ENCODE results near the gene GMPR2. TPM values are rescaled to one million over a fixed set of nuclear protein-coding genes. Genes with fewer than 3 reads are reported as not detected.

GMPR2 gene
- total and polyA plus RNA-seq, 2 of the 13 experiments (the other 11 are each of a cell fraction or from before 2014, with no cell fraction given), result 210 to 273 TPM

DNA sequence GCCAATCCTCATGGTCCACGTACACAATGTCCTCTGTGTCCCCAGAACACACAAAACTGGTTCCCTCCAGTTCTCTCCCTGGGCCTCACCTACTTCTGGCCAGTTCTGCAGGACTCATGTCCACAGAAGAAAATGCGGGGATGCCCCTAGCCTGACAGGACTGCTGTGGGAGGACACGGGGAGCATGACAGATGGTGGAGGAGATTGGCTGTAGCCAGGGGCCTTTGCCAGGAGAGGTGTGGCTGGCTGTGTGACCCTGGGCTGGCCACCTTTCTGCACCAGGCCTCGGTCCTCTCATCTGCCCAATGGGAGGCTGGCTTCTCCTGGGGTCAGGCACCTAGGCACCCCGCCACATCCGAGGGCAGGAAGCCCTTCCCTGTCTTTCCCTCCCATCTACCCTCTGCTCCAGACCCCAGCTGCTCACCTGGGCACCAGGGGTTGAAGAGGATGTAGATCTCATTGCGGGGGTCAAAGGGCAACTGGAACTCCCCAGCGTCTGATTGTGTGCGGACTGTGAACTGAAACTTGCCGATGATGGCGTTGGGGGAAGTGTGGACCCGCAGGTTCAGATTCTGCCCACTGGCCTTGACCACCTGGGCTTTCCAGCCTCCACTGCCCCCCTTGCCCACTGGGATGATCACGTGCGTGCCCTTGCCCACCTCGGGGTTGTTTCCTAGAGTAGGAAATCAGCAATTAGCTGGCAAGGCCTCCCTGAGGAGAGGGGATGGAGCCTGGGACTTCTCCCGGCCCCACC, 27.5 kb downstream of the GMPR2 start (continued):
- TF ChIP-seq, protein P1, sequence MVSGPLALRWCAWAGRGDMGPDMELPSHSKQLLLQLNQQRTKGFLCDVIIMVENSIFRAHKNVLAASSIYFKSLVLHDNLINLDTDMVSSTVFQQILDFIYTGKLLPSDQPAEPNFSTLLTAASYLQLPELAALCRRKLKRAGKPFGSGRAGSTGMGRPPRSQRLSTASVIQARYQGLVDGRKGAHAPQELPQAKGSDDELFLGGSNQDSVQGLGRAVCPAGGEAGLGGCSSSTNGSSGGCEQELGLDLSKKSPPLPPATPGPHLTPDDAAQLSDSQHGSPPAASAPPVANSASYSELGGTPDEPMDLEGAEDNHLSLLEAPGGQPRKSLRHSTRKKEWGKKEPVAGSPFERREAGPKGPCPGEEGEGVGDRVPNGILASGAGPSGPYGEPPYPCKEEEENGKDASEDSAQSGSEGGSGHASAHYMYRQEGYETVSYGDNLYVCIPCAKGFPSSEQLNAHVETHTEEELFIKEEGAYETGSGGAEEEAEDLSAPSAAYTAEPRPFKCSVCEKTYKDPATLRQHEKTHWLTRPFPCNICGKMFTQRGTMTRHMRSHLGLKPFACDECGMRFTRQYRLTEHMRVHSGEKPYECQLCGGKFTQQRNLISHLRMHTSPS (CRISPR knock-in tag; IDR thresholded peaks at IDR 0.05; ENCODE audit: low read depth), result peak; percentile 93; the same call in 1 of the 2 replicates
- TF ChIP-seq AKAP8 (CRISPR knock-in tag; IDR thresholded peaks at IDR 0.05), result peak; percentile 42; the same call in 1 of the 2 replicates
- TF ChIP-seq ZBTB38 (CRISPR knock-in tag; IDR thresholded peaks at IDR 0.05), result peak; percentile 80
- TF ChIP-seq ZSCAN30 (CRISPR knock-in tag; IDR thresholded peaks at IDR 0.05), result no peak
- TF ChIP-seq, protein P2, sequence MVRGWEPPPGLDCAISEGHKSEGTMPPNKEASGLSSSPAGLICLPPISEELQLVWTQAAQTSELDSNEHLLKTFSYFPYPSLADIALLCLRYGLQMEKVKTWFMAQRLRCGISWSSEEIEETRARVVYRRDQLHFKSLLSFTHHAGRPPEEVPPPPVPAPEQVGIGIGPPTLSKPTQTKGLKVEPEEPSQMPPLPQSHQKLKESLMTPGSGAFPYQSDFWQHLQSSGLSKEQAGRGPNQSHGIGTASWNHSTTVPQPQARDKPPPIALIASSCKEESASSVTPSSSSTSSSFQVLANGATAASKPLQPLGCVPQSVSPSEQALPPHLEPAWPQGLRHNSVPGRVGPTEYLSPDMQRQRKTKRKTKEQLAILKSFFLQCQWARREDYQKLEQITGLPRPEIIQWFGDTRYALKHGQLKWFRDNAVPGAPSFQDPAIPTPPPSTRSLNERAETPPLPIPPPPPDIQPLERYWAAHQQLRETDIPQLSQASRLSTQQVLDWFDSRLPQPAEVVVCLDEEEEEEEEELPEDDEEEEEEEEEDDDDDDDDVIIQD (CRISPR knock-in tag; IDR thresholded peaks at IDR 0.05; ENCODE audit: low read depth), result 0 out of 2 replicates have a peak, but pooled peaks have one; percentile 17
- peak; percentile 38; the same call in 1 of the 2 replicates for TF ChIP-seq JUN (CRISPR knock-in tag; IDR thresholded peaks at IDR 0.05)
- TF ChIP-seq, protein P3, sequence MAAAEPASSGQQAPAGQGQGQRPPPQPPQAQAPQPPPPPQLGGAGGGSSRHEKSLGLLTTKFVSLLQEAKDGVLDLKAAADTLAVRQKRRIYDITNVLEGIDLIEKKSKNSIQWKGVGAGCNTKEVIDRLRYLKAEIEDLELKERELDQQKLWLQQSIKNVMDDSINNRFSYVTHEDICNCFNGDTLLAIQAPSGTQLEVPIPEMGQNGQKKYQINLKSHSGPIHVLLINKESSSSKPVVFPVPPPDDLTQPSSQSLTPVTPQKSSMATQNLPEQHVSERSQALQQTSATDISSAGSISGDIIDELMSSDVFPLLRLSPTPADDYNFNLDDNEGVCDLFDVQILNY (CRISPR knock-in tag; conservative IDR thresholded peaks at IDR 0.05), result peak; percentile 40; the same call in 1 of the 2 replicates
- TF ChIP-seq RXRA (CRISPR knock-in tag; IDR thresholded peaks at IDR 0.05), result peak; percentile 12; the same call in 1 of the 2 replicates
- peak; percentile 61 for TF ChIP-seq HNF4G (IDR thresholded peaks at IDR 0.05; ENCODE audit: borderline replicate concordance, low read depth, low read length)
- TF ChIP-seq HNF4G (CRISPR knock-in tag; IDR thresholded peaks at IDR 0.05; ENCODE audit: borderline replicate concordance, low read depth), result 0 out of 2 replicates have a peak, but pooled peaks have one; percentile 4
- TF ChIP-seq, protein P4, sequence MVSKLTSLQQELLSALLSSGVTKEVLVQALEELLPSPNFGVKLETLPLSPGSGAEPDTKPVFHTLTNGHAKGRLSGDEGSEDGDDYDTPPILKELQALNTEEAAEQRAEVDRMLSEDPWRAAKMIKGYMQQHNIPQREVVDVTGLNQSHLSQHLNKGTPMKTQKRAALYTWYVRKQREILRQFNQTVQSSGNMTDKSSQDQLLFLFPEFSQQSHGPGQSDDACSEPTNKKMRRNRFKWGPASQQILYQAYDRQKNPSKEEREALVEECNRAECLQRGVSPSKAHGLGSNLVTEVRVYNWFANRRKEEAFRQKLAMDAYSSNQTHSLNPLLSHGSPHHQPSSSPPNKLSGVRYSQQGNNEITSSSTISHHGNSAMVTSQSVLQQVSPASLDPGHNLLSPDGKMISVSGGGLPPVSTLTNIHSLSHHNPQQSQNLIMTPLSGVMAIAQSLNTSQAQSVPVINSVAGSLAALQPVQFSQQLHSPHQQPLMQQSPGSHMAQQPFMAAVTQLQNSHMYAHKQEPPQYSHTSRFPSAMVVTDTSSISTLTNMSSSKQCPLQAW (CRISPR knock-in tag; IDR thresholded peaks at IDR 0.05), result no peak
- no peak for TF ChIP-seq SNAPC2 (CRISPR knock-in tag; IDR thresholded peaks at IDR 0.05)
- 0 out of 2 replicates have a peak, but pooled peaks have one; percentile 36 for TF ChIP-seq ZNF343 (CRISPR knock-in tag; IDR thresholded peaks at IDR 0.05)
- TF ChIP-seq, protein P5, sequence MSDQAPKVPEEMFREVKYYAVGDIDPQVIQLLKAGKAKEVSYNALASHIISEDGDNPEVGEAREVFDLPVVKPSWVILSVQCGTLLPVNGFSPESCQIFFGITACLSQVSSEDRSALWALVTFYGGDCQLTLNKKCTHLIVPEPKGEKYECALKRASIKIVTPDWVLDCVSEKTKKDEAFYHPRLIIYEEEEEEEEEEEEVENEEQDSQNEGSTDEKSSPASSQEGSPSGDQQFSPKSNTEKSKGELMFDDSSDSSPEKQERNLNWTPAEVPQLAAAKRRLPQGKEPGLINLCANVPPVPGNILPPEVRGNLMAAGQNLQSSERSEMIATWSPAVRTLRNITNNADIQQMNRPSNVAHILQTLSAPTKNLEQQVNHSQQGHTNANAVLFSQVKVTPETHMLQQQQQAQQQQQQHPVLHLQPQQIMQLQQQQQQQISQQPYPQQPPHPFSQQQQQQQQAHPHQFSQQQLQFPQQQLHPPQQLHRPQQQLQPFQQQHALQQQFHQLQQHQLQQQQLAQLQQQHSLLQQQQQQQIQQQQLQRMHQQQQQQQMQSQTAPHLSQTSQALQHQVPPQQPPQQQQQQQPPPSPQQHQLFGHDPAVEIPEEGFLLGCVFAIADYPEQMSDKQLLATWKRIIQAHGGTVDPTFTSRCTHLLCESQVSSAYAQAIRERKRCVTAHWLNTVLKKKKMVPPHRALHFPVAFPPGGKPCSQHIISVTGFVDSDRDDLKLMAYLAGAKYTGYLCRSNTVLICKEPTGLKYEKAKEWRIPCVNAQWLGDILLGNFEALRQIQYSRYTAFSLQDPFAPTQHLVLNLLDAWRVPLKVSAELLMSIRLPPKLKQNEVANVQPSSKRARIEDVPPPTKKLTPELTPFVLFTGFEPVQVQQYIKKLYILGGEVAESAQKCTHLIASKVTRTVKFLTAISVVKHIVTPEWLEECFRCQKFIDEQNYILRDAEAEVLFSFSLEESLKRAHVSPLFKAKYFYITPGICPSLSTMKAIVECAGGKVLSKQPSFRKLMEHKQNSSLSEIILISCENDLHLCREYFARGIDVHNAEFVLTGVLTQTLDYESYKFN (CRISPR knock-in tag; conservative IDR thresholded peaks at IDR 0.05), result peak; percentile 66
- TF ChIP-seq, protein P6, sequence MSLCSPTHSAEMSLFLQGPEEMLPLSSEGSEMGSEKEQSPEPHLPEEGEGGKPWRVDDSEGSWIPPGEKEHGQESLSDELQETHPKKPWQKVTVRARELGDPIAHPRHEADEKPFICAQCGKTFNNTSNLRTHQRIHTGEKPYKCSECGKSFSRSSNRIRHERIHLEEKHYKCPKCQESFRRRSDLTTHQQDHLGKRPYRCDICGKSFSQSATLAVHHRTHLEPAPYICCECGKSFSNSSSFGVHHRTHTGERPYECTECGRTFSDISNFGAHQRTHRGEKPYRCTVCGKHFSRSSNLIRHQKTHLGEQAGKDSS (CRISPR knock-in tag; IDR thresholded peaks at IDR 0.05; ENCODE audit: borderline replicate concordance, low read depth), result 0 out of 2 replicates have a peak, but pooled peaks have one; percentile 32
- peak; percentile 54; the same call in 1 of the 2 replicates for TF ChIP-seq ZNF160 (CRISPR knock-in tag; IDR thresholded peaks at IDR 0.05)
- TF ChIP-seq, protein P7, sequence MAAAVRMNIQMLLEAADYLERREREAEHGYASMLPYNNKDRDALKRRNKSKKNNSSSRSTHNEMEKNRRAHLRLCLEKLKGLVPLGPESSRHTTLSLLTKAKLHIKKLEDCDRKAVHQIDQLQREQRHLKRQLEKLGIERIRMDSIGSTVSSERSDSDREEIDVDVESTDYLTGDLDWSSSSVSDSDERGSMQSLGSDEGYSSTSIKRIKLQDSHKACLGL (CRISPR knock-in tag; IDR thresholded peaks at IDR 0.05), result 0 out of 2 replicates have a peak, but pooled peaks have one; percentile 38
